HG03432 (cell line): Measurements from ENCODE around the gene APLP2.

ENCODE experiments used
- ATAC-seq: cut with Tn5 transposase; IDR thresholded peaks from one replicate; pipeline ENCODE4 v1.9.1; 2021; ENCODE audit warnings: mild to moderate bottlenecking, moderate library complexity; ENCODE audit not compliant: unreplicated experiment

Gene APLP2

DNA sequence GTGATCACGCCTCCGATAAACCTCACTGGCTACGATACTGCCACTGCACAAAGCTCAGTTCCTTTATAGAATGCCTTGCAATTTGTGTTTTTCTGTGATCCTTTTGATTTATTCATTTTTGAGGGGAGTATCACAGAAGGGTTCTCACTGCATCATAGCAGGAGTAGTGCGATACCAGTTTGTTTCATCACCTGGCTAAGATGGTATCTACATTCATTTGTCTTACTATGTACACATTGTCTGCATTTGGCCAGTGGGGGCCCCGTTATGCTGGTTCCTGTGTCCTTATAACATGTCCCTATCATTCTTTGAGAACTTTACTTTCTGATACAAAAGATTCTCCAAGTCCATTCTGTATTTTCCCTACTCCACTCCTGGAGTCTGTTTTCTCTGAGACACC lies 44.6 kb downstream of the APLP2 start:
- ATAC-seq = no peak

GRCh38 chr11:130114726-130115125 lies 45.0 kb downstream of the APLP2 start:
- no peak for ATAC-seq

- no peak for ATAC-seq
Observed at GRCh38 chr11:130115218-130115617, 45.5 kb downstream of the APLP2 start.

DNA sequence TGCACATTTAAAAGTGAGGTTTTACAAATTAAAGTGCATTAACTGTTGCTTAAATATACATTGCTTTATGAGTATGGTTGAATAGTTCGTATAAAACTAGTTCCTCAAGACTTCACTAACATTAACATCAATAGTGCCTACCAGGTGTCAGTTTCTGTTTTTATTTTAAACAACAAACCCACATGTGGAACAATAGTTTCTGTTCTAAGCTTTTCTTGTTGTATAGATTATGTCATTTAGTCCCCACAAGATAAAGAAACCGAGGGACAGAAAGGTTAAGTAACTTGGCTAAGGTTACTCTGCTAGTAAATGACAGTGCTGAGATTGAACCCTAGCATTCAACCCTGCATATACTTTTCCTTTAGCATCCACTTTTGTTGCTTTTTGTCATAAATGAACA lies 48.5 kb downstream of the APLP2 start:
- ATAC-seq = peak; percentile 85

DNA sequence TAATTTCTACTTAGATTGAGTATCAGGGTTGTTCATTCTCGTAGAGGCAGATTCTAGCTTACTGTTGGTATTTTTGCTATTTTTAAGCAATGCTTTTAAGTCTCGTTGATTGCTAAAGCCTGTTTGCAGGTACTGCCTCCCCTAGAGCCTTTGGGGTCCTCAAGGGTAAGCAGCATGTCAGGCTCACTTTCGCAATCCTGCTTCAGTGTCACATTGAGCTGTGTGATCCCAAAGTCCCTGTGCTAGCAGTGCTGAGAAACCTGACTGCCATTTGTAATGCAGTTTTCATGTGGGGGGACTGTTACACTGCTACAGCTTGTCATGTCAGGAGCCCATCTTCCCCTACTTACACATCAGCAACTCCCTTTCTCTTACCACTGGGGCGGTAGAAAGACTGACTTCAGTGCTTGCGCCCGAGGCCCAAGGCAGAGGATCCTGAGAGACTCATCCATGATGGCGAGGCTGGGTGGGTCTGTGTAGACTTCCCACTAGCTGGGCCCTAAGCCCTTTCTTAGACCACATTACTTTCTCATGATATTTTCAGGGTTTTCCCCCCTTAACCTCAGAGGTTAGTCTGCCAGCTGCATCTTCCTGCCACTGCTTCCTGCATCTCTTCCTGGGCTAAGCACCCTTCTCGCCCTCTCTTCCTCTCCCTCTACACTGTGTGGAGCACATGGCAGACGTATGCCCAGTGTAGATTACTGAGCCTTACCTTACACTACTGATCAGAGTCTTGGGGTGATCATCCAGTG lies 49.1 kb downstream of the APLP2 start:
- ATAC-seq = peak; percentile 73

DNA sequence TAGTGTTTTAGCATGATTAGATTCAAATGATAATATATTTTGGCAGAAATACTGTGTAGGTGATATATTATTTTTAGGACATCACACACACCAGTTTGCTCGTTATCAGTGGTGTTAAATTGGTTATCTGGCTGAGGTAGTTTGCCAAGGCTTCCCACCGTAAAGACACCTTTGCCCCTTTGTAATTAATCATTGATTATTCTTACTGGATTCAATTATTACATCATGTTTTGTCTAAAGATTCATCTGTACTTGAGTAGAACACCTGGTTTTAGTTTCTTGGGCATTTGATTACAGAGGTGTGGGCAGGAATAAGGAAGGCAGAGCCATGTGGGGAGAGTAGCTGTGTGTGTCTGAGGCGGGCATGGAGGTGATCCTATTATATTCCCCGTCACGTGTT lies 50.4 kb downstream of the APLP2 start:
- no peak for ATAC-seq

GRCh38 chr11:130121445-130121978 lies 51.8 kb downstream of the APLP2 start:
- no peak for ATAC-seq

DNA sequence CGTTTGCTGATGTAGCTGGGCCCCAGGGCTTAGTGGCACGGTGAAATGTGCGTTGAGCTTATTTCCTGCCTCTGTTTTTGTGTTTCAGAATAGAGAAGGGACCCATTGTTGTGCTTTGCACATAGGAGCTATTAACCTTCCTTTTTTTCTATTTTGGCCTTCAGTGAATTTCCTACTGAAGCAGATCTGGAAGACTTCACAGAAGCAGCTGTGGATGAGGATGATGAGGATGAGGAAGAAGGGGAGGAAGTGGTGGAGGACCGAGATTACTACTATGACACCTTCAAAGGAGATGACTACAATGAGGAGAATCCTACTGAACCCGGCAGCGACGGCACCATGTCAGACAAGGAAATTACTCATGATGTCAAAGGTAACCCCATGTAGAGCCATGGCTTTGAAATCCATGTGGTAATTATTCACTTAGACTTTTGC lies 52.5 kb downstream of the APLP2 start:
- no peak for ATAC-seq

- no peak for ATAC-seq
Observed at GRCh38 chr11:130123414-130124040, 53.8 kb downstream of the APLP2 start.

DNA sequence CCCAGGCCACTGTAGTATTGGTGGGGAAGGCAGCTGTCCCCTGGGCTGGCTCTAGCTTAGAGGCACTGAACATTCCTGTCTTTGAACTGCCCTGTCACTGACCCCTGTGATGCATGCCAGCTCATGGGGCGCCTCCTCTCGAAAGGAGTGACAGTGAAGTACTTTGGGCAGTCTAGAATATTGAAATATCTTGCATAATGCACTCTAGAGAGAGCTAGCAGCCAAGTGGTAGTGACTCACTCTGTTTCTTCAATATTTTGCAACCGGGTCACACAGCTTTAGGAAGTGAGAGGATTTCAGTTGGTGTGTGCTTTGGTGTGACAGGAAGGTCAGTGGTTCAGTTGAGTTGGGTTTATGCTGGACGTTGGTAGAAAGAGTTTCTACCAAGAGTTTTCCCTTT lies 54.4 kb downstream of the APLP2 start:
- no peak for ATAC-seq

GRCh38 chr11:130125638-130126037 lies 55.9 kb downstream of the APLP2 start:
- ATAC-seq = no peak

GRCh38 chr11:130126516-130126915 lies 56.8 kb downstream of the APLP2 start:
- no peak for ATAC-seq

DNA sequence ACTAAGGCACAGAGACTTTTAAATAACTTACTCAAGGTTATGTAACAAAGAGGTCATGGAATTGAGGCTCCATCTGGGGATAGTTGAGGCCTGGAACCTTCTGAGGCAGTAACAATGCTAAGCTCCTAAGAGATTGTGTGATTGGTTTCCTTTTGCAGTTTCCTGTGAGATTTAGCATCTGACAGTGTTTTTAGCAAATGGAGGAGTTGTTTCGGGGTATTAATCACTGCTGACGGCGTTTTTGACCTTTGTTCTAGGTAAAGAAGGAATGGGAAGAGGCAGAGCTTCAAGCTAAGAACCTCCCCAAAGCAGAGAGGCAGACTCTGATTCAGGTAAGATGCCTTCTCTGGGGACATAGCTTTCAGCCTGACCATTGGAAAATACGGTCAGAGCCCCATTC lies 57.8 kb downstream of the APLP2 start:
- ATAC-seq = no peak

DNA sequence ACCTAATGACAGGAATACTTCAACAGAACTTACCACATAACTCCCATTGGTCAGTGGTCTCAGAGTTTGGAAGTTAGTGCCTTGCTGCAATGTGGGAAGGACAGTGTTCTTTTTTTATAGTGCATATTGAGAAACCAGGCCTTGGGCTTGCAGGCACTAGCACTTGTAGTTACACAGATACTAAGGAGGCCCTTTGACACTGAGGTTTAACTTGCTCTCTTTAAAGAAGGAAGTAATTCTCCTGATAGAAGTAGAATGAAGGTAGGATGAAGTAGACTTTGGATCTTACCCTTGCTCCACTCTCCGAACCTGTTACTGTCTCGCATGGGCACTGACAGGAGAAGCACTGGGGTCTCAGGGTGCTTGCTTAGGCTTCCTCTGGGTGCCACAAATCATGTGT lies 58.9 kb downstream of the APLP2 start:
- ATAC-seq = no peak

DNA sequence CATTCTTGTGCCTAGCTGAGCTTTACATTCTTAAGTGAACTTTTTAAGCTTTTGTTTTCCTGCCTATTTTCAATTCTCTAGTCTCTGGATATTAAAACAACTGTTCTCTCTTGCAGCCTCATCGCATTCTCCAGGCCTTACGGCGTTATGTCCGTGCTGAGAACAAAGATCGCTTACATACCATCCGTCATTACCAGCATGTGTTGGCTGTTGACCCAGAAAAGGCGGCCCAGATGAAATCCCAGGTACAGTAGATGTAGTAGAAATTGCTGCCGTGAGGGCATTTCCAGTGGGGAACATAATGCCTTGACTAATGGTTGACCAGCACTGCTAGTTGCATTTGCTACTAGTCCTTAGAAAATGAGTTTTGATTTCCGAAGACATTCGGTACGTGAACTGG lies 60.2 kb downstream of the APLP2 start:
- no peak for ATAC-seq

DNA sequence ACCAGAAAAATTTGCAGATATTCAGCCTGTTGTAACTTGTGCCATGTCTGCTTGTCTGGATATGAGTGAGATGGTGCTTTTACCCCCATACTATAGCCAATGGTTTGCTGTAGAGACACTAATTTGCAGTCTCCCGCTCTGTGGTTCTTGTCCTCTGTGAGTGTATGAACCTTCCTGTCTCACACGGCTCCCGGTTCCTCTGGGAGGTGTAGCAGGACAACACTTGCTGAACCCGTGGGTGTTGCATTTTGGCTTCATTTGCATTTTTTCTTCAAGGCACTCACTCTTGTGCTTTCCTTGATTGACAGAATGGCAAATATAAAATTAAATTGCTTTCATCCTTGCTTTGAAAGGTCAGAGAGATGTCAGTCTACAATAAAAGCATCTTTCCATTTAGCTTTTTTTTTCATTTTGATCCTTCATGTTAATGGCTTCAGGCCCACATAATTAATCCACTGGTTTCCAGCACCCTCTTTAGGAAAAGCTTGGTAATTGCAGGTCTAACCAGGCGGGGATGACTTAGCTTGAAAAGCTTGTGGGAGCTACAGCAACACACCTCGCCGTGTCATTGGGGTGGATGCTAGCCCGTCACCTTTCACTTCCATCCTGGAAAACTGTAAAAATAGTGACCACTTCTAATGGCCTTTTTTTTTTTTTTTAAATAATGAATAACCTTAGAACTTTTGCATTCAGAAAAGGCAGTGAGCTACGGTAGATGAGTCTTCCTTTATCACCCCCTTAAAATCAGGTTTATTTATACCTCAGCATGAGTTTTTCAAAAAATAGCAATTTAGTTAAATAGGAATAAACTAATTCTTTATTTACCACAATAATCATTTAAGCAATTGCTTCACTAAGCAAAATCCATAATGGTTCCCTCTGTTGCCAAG lies 62.5 kb downstream of the APLP2 start:
- peak; percentile 81 for ATAC-seq

DNA sequence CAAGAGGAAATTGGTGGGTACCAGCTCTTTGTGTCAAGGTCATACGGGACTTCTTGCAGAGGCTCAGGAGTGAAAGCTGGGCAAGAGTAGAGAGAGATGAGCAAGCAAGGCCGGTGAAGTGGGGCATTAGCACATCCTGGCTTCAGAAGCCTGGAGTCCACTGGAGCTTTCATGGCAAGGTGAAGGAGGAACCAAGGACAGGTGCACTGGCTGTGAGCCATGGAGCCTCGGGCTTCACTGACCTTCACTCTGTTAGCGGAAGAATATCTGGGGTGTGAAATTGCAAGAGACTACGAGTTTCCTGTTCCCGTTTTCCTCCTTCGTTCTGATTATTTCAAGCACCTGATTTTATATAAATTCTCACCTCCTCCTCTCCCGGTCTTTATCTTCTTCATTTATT lies 64.0 kb downstream of the APLP2 start:
- ATAC-seq = no peak

DNA sequence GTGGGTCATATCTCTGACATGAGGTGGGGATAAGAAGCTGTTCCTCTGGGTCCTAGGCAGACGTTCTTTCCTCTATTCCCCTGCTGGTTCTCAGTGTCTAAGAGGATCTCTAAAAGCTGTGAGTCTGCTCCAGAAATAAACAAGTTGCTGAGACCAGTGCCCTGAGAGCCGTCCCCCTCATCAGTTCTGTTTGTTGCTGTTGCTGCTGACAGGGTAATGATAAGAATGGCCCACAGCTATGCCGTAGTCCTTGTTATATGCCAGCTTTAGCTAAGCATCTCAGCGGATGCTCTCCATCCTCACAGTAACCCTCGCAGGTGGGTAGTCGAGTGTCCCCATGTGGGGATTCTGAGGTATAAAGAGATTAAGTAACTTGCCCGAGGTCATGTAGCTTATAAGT lies 66.4 kb downstream of the APLP2 start:
- ATAC-seq = no peak

DNA sequence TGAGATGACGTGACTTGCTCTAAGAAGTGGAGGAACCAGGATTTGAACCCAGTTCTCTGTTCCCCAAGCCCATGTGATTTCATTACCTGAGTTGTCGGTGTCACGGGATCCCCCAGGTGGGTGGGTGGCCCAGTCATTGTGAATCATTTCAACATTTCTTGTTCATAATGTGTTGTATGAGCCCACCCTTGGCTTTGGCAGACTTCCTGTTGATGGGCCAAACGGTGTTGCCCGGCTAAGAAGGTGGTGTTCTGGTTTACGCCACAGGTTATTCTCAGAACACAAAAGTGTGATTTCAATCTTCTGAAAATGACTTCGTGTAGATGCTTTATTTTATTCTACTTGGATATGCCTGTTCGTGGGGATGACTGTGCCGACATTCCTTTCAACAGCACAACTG lies 68.3 kb downstream of the APLP2 start:
- ATAC-seq = no peak

- ATAC-seq = no peak
Observed at GRCh38 chr11:130139401-130139800, 69.7 kb downstream of the APLP2 start.

- ATAC-seq = no peak
Observed at GRCh38 chr11:130141561-130142341, 72.1 kb downstream of the APLP2 start.
